Right atrium auricular region (tissue), 2 donors: ENCODE measurements around the gene IGFBP6. TPM values are rescaled to one million over a fixed set of nuclear protein-coding genes. Genes with fewer than 3 reads are reported as not detected.
A peak's percentile ranks its signal among the peaks of the same experiment; 100 is the strongest.

ENCODE experiments used
- DNase-seq: peaks from one replicate; pipeline ENCODE4 v3.0.0-alpha.2; 2019; ENCODE audit warnings: low spot score
- H3K27ac ChIP-seq, 2 donors: fragments of 200-600 bp; sonication (generic); 1 replicate in 1 of 2; 2 replicates in 1 of 2; pipeline ENCODE4 v1.5.1; 2016 to 2019
- H3K27me3 ChIP-seq, 2 donors: fragments of 200-600 bp; sonication (generic); one replicate each; pipeline versions ENCODE4 v1.5.1 to v1.6.0; 2017 to 2019
- H3K36me3 ChIP-seq: fragments of 200-600 bp; sonication (generic); one replicate; pipeline ENCODE4 v1.5.1; 2016
- H3K4me1 ChIP-seq, 2 donors: fragments of 200-600 bp; sonication (generic); one replicate each; pipeline versions ENCODE4 v1.5.1 to v1.6.0; 2017 to 2019
- H3K4me3 ChIP-seq, 2 donors: fragments of 200-600 bp; sonication (generic); 1 replicate in 1 of 2; 2 replicates in 1 of 2; pipeline ENCODE4 v1.5.1; 2017 to 2019; ENCODE audit warnings: mild to moderate bottlenecking in 1 of 2, moderate library complexity in 1 of 2
- H3K9me3 ChIP-seq, 2 donors: fragments of 200-600 bp; sonication (generic); one replicate each; pipeline ENCODE4 v1.5.1; 2019
- total RNA-seq, 2 donors: library from RNA; depleted of rRNA; stranded (reverse); fragments of >200 nt; gene quantifications; one replicate each; pipeline ENCODE4 v1.1.0, GENCODE V29; 2016
- TF ChIP-seq, protein P1 (sequence below), 2 donors: fragments of 200-600 bp; sonication (generic); IDR thresholded peaks; one replicate each; pipeline ENCODE4 v1.5.1; 2019; ENCODE audit warnings: antibody characterized with exemption in 2 of 2

The IGFBP6 gene, protein sequence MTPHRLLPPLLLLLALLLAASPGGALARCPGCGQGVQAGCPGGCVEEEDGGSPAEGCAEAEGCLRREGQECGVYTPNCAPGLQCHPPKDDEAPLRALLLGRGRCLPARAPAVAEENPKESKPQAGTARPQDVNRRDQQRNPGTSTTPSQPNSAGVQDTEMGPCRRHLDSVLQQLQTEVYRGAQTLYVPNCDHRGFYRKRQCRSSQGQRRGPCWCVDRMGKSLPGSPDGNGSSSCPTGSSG
- 100 to 1,000 TPM in 1 of 2 donors, 10 to 100 TPM in 1; 99.0 to 358 TPM for total RNA-seq

GRCh38 chr12:53097564-53098353 is at the start of gene IGFBP6:
TSS of gene IGFBP6 (plus strand) at chr12:53097667. CDS start at chr12:53097718, 51 bp downstream.
- no peaks in the 10 kb centered on the region for H3K9me3 ChIP-seq
- DNase-seq = no peak
- H3K36me3 ChIP-seq = peaks cover 10% of the 10 kb centered on the region
- TF ChIP-seq, protein P1, sequence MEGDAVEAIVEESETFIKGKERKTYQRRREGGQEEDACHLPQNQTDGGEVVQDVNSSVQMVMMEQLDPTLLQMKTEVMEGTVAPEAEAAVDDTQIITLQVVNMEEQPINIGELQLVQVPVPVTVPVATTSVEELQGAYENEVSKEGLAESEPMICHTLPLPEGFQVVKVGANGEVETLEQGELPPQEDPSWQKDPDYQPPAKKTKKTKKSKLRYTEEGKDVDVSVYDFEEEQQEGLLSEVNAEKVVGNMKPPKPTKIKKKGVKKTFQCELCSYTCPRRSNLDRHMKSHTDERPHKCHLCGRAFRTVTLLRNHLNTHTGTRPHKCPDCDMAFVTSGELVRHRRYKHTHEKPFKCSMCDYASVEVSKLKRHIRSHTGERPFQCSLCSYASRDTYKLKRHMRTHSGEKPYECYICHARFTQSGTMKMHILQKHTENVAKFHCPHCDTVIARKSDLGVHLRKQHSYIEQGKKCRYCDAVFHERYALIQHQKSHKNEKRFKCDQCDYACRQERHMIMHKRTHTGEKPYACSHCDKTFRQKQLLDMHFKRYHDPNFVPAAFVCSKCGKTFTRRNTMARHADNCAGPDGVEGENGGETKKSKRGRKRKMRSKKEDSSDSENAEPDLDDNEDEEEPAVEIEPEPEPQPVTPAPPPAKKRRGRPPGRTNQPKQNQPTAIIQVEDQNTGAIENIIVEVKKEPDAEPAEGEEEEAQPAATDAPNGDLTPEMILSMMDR (IDR thresholded peaks at IDR 0.05) = peak in 1 of 2 donors; percentile 40
- H3K27me3 ChIP-seq = no peaks in the 10 kb centered on the region
- H3K4me1 ChIP-seq = peaks cover 0 to 38% of the 10 kb centered on the region in 2 donors
- peak within 1 kb of the TSS; percentile 59 to 69 for H3K4me3 ChIP-seq
- H3K27ac ChIP-seq = peak within 1 kb of the TSS; percentile 83 to 95

DNA sequence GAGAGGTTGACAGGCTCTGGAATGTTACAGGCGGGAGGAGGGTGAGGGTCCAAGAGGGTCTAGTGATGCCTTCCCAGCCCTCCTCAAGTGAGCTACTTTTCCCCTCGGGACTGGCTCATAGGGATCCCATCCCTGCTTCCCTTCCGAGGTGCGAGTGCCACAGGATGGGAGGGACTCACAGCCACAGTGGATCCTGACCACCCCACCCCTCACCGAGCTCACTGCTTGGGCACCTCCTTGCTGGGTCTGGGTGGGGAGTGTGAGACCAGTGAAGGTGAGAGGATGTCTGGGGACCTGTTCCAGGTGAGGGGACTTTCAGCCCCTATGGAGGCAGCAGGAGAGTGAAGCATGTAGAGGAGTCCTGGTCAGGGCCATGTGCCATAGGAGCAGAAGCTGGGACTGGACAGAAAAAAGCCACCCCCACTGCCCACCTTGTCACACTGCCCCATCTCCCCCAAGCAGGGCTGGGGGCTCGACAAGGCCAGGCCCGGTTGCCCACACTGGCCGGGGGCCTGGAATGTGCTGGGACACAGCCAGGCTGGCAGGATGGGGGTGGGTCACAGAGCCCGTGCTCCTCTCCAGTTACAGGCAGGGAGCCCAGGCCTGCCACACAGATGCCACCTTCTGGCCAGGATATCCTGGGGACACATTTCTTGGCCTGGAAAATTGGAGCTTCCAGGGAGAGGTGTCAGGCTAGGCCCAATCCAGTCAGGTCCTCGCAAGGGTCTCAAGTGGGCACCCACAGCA is 49.3 kb upstream of the IGFBP6 start:
- Histone ChIP-seq H3K27me3 (no peaks in the 10 kb centered on the region), H3K9me3 (no peaks in the 10 kb centered on the region), H3K36me3 (peaks cover 4% of the 10 kb centered on the region), H3K4me1 (peaks cover 3 to 90% of the 10 kb centered on the region in 2 donors), H3K27ac (peak overlapping the region; percentile 99 to 100), H3K4me3 (peak overlapping the region; percentile 74 to 78)
- TF ChIP-seq, protein P1 (IDR thresholded peaks at IDR 0.05) = no peak
- DNase-seq = no peak

GRCh38 chr12:53048780-53049401 is 48.6 kb upstream of the IGFBP6 start:
- TF ChIP-seq, protein P1 (IDR thresholded peaks at IDR 0.05) = no peak
- no peaks in the 10 kb centered on the region for H3K9me3 ChIP-seq
- H3K36me3 ChIP-seq = peaks cover 4% of the 10 kb centered on the region
- no peaks in the 10 kb centered on the region for H3K27me3 ChIP-seq
- H3K27ac ChIP-seq = peak overlapping the region; percentile 99 to 100
- peaks cover 3 to 90% of the 10 kb centered on the region in 2 donors for H3K4me1 ChIP-seq
- H3K4me3 ChIP-seq = peak overlapping the region; percentile 74 to 78
- no peak for DNase-seq

DNA sequence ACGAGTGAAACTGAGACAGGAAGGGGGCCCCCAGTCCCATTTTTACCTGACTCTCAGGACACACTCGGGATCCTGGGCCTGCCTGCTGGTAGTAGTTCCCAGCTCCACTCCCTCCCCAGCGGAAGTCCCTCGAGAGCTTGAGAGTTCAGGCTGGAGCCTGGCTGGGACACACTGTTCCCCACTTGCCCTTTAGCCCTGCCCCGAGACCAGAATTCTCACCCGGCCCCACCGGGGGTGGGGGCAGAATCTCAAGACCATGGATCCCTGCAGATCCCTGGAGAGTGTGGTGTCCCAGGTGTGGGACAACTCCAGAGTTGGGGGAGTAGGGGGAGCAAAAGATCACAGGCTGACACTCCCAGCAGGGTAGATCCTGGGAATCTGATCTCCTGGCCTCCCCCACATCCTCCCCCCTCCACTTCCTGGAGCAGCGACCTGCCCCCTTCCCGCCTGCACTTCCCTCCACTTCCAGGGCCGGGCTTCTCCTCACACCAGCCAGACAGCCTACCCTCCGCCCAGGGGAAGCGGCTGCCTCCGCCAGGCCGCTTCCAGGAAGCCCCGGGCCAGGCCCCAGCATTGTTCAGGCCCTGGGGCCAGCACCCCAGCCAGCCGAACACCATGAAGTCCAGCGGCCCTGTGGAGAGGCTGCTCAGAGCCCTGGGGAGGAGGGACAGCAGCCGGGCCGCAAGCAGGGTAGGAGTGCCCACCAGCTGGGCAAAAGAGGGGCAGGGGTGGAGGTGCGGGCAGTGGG is 47.7 kb upstream of the IGFBP6 start, which contains the start of gene TNS2:
TSS of gene TNS2 (plus strand) at position 495 of the 748 bp plus-strand sequence. CDS start at position 616, 121 bp downstream.
- Histone ChIP-seq H3K4me1 (peaks cover 3 to 90% of the 10 kb centered on the region in 2 donors), H3K27me3 (no peaks in the 10 kb centered on the region), H3K4me3 (peak within 1 kb of the TSS; percentile 74 to 78), H3K27ac (peak within 1 kb of the TSS; percentile 99 to 100), H3K36me3 (peaks cover 4% of the 10 kb centered on the region), H3K9me3 (no peaks in the 10 kb centered on the region)
- TF ChIP-seq, protein P1 (IDR thresholded peaks at IDR 0.05) = no peak
- peak; percentile 95 for DNase-seq
